Progenitor cell of endocrine pancreas (in vitro differentiated cells): ENCODE measurements around the gene COL4A1. TPM values are rescaled to one million over a fixed set of nuclear protein-coding genes. Genes with fewer than 3 reads are reported as not detected.
"Not testable (repeated sequence)": the region's sequence is repeated elsewhere in the genome, so short reads cannot be mapped to it uniquely, and the experiment has no call there.

Source experiments
- DNase-seq: peaks from one replicate; pipeline ENCODE4 v3.0.0; 2021; ENCODE audit warnings: low spot score; ENCODE audit not compliant: unreplicated experiment
- H3K27ac Mint-ChIP-seq: 2 replicates; pipeline ENCODE4 v1.8.0; 2021; ENCODE audit warnings: mild to moderate bottlenecking, moderate library complexity, mixed read lengths
- H3K27me3 Mint-ChIP-seq: 2 replicates; pipeline ENCODE4 v1.8.0; 2021; ENCODE audit warnings: mixed read lengths
- H3K36me3 Mint-ChIP-seq: 2 replicates; pipeline ENCODE4 v1.8.0; 2022; ENCODE audit warnings: mixed read lengths; ENCODE audit not compliant: insufficient read depth
- H3K4me1 Mint-ChIP-seq: 2 replicates; pipeline ENCODE4 v1.8.0; 2021; ENCODE audit warnings: low read depth, mixed read lengths
- H3K4me3 Mint-ChIP-seq: 2 replicates; pipeline ENCODE4 v1.8.0; 2021; ENCODE audit warnings: low read depth, mild to moderate bottlenecking, moderate library complexity, mixed read lengths
- H3K9me3 Mint-ChIP-seq: 2 replicates; pipeline ENCODE4 v1.8.0; 2021; ENCODE audit warnings: low read depth, mixed read lengths
- CTCF ChIP-seq: fragments of 200-600 bp; sonication (generic); IDR thresholded peaks from one replicate; pipeline ENCODE4 v1.5.0; 2021; ENCODE audit warnings: antibody characterized with exemption, mild to moderate bottlenecking; ENCODE audit not compliant: unreplicated experiment
- total RNA-seq: library from RNA; stranded (reverse); gene quantifications from 2 replicates; pipeline ENCODE4 v1.2.1, GENCODE V29; 2021

Gene COL4A1
- total RNA-seq, 1 donor from 2014 or later = 81.3 TPM

- no peak for DNase-seq
- peaks cover 3% of the 10 kb centered on the region for H3K27me3 Mint-ChIP-seq
- H3K9me3 Mint-ChIP-seq = peaks cover 3% of the 10 kb centered on the region
- H3K4me1 Mint-ChIP-seq = peaks cover 19% of the 10 kb centered on the region
- no peak overlapping the region for H3K4me3 Mint-ChIP-seq
- H3K27ac Mint-ChIP-seq = no peak overlapping the region
- peaks cover 5% of the 10 kb centered on the region for H3K36me3 Mint-ChIP-seq
- TF ChIP-seq CTCF = no peak
Observed at GRCh38 chr13:110322828-110323171, 15.8 kb upstream of the COL4A1 start.

DNA sequence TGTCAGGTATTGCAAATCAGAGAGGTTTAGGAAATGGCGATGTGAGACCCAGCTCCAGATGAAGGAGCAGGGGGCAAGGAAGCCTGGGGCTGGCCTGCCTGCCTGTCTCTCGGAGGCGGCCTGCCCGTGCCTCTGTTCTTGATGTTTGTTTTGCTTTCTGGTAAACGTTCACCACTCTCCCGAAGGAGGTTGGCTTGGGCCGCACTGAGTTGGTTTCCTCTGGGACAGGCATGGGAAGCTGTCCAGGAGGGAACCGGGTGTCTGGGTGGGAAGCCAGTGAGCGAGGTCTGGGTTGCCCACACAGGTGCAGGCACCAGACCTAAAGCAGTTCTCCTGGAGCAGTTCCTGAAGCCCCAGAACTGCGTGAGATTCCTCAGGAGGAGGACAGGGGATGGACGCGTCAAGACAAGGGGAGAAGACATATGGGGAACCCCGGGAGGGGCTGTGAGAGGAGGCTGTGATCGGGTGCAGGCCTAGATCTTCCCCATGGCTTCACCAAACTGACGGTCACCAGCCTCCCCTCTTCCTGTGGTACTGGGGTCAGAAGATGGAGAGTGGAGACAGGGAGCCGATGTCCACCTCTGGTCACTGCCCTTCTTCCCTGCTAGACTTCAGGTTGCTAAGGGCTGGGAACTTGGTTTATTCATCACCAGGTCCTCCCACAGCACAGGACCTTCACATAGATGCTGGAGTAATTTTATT is 15.3 kb upstream of the COL4A1 start:
- no peak overlapping the region for H3K4me3 Mint-ChIP-seq
- no peak for TF ChIP-seq CTCF
- H3K27me3 Mint-ChIP-seq = peaks cover 2% of the 10 kb centered on the region
- H3K27ac Mint-ChIP-seq = no peak overlapping the region
- no peak for DNase-seq
- peaks cover 5% of the 10 kb centered on the region for H3K36me3 Mint-ChIP-seq
- peaks cover 18% of the 10 kb centered on the region for H3K4me1 Mint-ChIP-seq
- H3K9me3 Mint-ChIP-seq = peaks cover 3% of the 10 kb centered on the region

GRCh38 chr13:110321573-110321972 is 14.6 kb upstream of the COL4A1 start:
- H3K9me3 Mint-ChIP-seq, H3K27ac Mint-ChIP-seq, DNase-seq, H3K36me3 Mint-ChIP-seq, H3K4me3 Mint-ChIP-seq, H3K27me3 Mint-ChIP-seq: not testable (repeated sequence)
- H3K4me1 Mint-ChIP-seq = peaks cover 11% of the 10 kb centered on the region

DNA sequence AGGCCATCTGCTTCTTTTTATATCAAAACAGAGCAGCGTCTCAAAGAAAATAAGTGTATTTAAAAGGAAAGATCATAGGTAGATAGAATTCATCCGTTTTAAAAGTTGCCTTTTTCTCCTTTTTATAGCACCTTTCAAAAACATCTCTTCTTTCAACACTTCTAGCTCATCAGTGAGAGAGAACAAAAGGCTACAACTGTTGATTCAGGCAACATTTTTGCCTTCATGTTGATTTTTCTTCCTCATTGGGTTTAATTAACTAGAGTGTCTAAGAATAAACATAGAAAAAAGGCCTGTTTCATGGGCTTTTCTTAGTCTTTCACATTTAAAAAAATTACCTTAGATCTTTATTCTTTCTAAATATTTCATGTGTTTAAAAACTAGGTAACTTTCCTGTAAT is 13.7 kb upstream of the COL4A1 start:
- H3K27me3 Mint-ChIP-seq = no peaks in the 10 kb centered on the region
- no peak for TF ChIP-seq CTCF
- peaks cover 3% of the 10 kb centered on the region for H3K9me3 Mint-ChIP-seq
- H3K4me1 Mint-ChIP-seq = peaks cover 6% of the 10 kb centered on the region
- H3K27ac Mint-ChIP-seq = no peak overlapping the region
- no peak overlapping the region for H3K4me3 Mint-ChIP-seq
- no peak for DNase-seq
- peaks cover 8% of the 10 kb centered on the region for H3K36me3 Mint-ChIP-seq

GRCh38 chr13:110319774-110320509 is 13.0 kb upstream of the COL4A1 start:
- no peak for DNase-seq
- Mint-ChIP-seq H3K4me3 (no peak overlapping the region), H3K27ac (no peak overlapping the region), H3K36me3 (peaks cover 8% of the 10 kb centered on the region), H3K4me1 (peaks cover 6% of the 10 kb centered on the region), H3K27me3 (no peaks in the 10 kb centered on the region), H3K9me3 (peaks cover 3% of the 10 kb centered on the region)
- no peak for TF ChIP-seq CTCF

DNA sequence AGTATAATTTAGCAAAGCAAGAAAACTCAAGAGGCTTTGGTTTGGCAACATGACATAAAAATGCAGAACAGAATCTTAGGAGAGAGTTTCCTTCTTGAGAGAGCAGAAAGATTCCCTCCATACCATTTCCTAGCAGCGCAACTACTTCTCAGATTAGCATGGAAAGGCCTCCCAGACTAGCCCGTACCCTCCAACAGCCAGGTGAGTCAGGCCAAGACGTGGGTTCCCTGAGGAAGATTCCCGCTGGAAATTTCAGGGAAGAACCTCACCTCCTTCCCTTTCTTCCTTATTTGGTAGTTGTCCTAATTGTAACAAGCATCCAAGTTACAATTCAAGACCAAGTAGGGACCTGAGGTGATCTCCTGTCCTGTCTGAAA is 12.4 kb upstream of the COL4A1 start:
- Mint-ChIP-seq H3K36me3 (peaks cover 8% of the 10 kb centered on the region), H3K4me3 (no peak overlapping the region), H3K4me1 (peaks cover 6% of the 10 kb centered on the region), H3K9me3 (peaks cover 3% of the 10 kb centered on the region), H3K27me3 (no peaks in the 10 kb centered on the region), H3K27ac (no peak overlapping the region)
- DNase-seq = no peak
- no peak for TF ChIP-seq CTCF
